DND-41 (cell line): ENCODE measurements around the gene CYP11A1.

Source experiments
- ATAC-seq: fragments of 200-7000 bp; cut with Tn5 transposase; 3 replicates; pipeline ENCODE4 v1.9.1; 2021; ENCODE audit warnings: low read depth; ENCODE audit not compliant: insufficient read depth
- DNase-seq: peaks from one replicate; pipeline ENCODE4 v3.0.0-alpha.2; 2020
- H2AFZ ChIP-seq: 2 replicates; pipeline ENCODE4 v1.6.0; 2012; ENCODE audit warnings: low read depth, low read length
- H3K27ac ChIP-seq: 2 replicates; pipeline ENCODE4 v1.5.1; 2012; ENCODE audit warnings: low read length, inconsistent platforms
- H3K27me3 ChIP-seq: fragments of 200-600 bp; sonication (generic); 2 replicates; pipeline ENCODE4 v1.6.0; 2012; ENCODE audit warnings: low read length, mild to moderate bottlenecking, inconsistent platforms; ENCODE audit not compliant: insufficient read depth, poor library complexity
- H3K36me3 ChIP-seq: 2 replicates; pipeline ENCODE4 v1.5.1; 2012; ENCODE audit warnings: low read length, inconsistent platforms; ENCODE audit not compliant: insufficient read depth
- H3K4me1 ChIP-seq: 2 replicates; pipeline ENCODE4 v1.5.1; 2012; ENCODE audit warnings: mild to moderate bottlenecking, low read length; ENCODE audit not compliant: insufficient read depth
- H3K4me2 ChIP-seq: 2 replicates; pipeline ENCODE4 v1.6.0; 2012; ENCODE audit warnings: mild to moderate bottlenecking, moderate library complexity, low read length, inconsistent platforms; ENCODE audit not compliant: insufficient read depth
- H3K4me3 ChIP-seq, 2 experiments: fragments of 200-600 bp in 1 of 2; shearing (Covaris generic) in 1 of 2; 2 replicates each; pipeline ENCODE4 v1.5.1; 2012 to 2016; ENCODE audit warnings: inconsistent platforms in 2 of 2, low read length in 2 of 2, mild to moderate bottlenecking in 2 of 2, low read depth in 1 of 2, moderate library complexity in 1 of 2
- H3K79me2 ChIP-seq: 2 replicates; pipeline ENCODE4 v1.6.0; 2012; ENCODE audit warnings: low read length, inconsistent platforms; ENCODE audit not compliant: insufficient read depth
- H3K9ac ChIP-seq: 2 replicates; pipeline ENCODE4 v1.6.0; 2012; ENCODE audit warnings: low read depth, mild to moderate bottlenecking, inconsistent platforms, low read length, moderate library complexity
- H3K9me3 ChIP-seq: 2 replicates; pipeline ENCODE4 v1.5.1; 2012; ENCODE audit warnings: low read length, moderate library complexity, mild to moderate bottlenecking, inconsistent platforms; ENCODE audit not compliant: insufficient read depth, severe bottlenecking
- H4K20me1 ChIP-seq: 2 replicates; pipeline ENCODE4 v1.6.0; 2012; ENCODE audit warnings: low read length; ENCODE audit not compliant: insufficient read depth
- EZH2 ChIP-seq: IDR thresholded peaks from 3 replicates; pipeline ENCODE4 v1.6.1; 2012; ENCODE audit warnings: borderline replicate concordance, low read depth, mild to moderate bottlenecking, moderate library complexity, low read length, inconsistent platforms; ENCODE audit not compliant: severe bottlenecking
- TF ChIP-seq, protein P1 (sequence below): IDR thresholded peaks from 2 replicates; pipeline ENCODE4 v1.5.1; 2012; ENCODE audit warnings: borderline replicate concordance, low read length, moderate library complexity, mild to moderate bottlenecking; ENCODE audit not compliant: poor library complexity, severe bottlenecking; ENCODE audit errors: extremely low read depth

The CYP11A1 gene

DNA sequence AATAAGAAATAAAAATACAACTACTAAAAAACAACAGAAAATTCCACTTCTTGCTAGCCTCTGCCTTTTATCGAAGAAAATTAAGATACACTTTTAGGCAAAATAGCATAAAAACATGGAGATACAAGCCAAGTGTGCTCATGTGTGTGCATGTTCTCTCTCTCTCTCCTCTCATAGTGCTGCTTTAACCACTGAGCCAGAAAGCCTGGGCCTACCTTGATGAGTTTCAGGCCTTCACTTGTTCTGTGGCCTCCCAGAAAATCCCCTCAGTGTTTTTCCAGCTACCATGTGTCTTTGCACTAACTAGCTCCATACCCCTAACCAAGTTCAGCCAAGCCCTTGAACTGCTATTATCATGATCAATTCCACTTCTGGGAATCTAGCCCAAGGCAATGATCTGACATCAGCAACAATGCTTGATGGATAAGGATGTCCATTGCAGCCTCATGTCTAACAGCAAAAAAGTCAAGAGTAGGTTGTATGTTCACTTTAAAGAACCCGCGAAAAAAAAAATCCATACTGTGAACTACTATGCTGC is 18.1 kb downstream of the CYP11A1 start:
- TF ChIP-seq, protein P1, sequence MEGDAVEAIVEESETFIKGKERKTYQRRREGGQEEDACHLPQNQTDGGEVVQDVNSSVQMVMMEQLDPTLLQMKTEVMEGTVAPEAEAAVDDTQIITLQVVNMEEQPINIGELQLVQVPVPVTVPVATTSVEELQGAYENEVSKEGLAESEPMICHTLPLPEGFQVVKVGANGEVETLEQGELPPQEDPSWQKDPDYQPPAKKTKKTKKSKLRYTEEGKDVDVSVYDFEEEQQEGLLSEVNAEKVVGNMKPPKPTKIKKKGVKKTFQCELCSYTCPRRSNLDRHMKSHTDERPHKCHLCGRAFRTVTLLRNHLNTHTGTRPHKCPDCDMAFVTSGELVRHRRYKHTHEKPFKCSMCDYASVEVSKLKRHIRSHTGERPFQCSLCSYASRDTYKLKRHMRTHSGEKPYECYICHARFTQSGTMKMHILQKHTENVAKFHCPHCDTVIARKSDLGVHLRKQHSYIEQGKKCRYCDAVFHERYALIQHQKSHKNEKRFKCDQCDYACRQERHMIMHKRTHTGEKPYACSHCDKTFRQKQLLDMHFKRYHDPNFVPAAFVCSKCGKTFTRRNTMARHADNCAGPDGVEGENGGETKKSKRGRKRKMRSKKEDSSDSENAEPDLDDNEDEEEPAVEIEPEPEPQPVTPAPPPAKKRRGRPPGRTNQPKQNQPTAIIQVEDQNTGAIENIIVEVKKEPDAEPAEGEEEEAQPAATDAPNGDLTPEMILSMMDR = no peak
- TF ChIP-seq EZH2 = no peak
- H4K20me1 ChIP-seq = no peaks in the 10 kb centered on the region
- no peaks in the 10 kb centered on the region for H3K4me1 ChIP-seq
- no peaks in the 10 kb centered on the region for H3K9me3 ChIP-seq
- H3K36me3 ChIP-seq = no peaks in the 10 kb centered on the region
- no peak overlapping the region for H3K27ac ChIP-seq
- no peak for ATAC-seq
- H2AFZ ChIP-seq = no peak overlapping the region
- H3K4me2 ChIP-seq = no peak overlapping the region
- no peaks in the 10 kb centered on the region for H3K27me3 ChIP-seq
- H3K9ac ChIP-seq = no peak overlapping the region
- no peak overlapping the region for H3K4me3 ChIP-seq
- H3K79me2 ChIP-seq = no peaks in the 10 kb centered on the region
- DNase-seq = no peak

DNA sequence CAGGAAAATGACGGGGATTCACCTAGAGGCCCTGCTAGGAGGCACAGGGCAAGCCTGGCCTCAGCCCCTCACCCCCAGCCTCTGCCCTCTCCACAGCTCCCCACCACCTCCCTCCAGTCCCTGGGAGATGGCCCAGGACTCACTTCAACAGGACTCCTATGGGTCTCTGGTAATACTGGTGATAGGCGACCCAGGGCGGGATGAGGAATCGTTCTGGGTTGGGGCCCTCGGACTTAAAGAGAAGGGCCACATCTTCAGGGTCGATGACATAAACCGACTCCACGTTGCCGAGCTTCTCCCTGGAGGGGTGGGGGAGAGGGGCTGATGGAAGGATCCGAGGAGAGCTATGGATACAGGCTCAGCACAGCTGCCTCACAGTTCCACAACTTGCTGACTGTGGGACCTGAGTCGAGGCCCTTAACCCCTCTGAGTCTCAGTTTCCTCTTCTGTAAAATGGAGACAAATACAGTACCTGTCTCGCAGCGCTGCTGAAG is 19.6 kb downstream of the CYP11A1 start:
- Histone ChIP-seq H4K20me1 (no peaks in the 10 kb centered on the region), H3K27ac (no peak overlapping the region), H2AFZ (no peak overlapping the region), H3K79me2 (no peaks in the 10 kb centered on the region), H3K9ac (no peak overlapping the region), H3K4me3 (no peak overlapping the region), H3K4me1 (no peaks in the 10 kb centered on the region), H3K4me2 (no peak overlapping the region), H3K9me3 (no peaks in the 10 kb centered on the region), H3K27me3 (no peaks in the 10 kb centered on the region), H3K36me3 (no peaks in the 10 kb centered on the region)
- TF ChIP-seq, protein P1 = no peak
- TF ChIP-seq EZH2 = no peak
- ATAC-seq (no peak), DNase-seq (no peak)

DNA sequence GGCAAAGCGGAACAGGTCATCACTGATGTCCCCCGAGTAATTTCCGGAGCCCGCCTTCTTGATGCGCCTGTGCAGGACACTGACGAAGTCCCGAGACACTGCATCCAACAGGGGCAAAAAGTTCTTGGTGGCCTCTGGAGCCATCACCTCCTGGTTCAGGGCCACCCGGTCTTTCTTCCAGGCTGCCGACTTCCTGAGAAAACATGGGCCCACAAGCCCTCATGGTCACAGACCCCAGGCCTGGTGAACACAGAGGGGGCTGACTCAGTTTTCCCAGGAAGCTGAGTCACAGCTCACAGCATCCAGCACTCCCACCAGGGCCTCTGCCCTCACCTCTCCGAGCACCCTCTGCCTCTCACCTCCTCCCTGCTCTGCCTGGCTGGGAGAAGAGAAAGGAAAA is 22.4 kb downstream of the CYP11A1 start:
- ATAC-seq = no peak
- Histone ChIP-seq H3K27ac (no peak overlapping the region), H3K4me2 (no peak overlapping the region), H2AFZ (no peak overlapping the region), H3K4me3 (no peak overlapping the region), H3K79me2 (no peaks in the 10 kb centered on the region), H3K27me3 (no peaks in the 10 kb centered on the region), H3K9me3 (no peaks in the 10 kb centered on the region), H3K4me1 (no peaks in the 10 kb centered on the region), H3K36me3 (no peaks in the 10 kb centered on the region), H4K20me1 (no peaks in the 10 kb centered on the region), H3K9ac (no peak overlapping the region)
- no peak for DNase-seq
- TF ChIP-seq EZH2 = no peak
- TF ChIP-seq, protein P1 = no peak

DNA sequence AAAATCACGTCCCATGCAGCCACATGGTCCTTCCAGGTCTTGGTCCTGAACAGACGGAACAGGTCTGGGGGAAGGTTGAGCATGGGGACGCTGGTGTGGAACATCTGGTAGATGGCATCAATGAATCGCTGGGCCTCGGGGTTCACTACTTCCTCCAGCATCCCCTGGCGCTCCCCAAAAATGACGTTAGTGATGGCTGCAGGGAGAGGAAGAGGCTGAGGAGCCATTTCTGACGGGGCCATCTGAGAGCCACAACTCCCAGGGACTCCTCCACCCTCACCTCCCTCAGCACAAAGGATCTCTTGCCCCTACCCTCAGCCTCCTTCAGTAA is 23.7 kb downstream of the CYP11A1 start:
- H3K27me3 ChIP-seq = no peaks in the 10 kb centered on the region
- no peak overlapping the region for H3K27ac ChIP-seq
- no peak for TF ChIP-seq EZH2
- TF ChIP-seq, protein P1 = no peak
- DNase-seq (no peak), ATAC-seq (no peak)
- no peak overlapping the region for H3K4me2 ChIP-seq
- no peak overlapping the region for H3K9ac ChIP-seq
- no peaks in the 10 kb centered on the region for H3K4me1 ChIP-seq
- no peaks in the 10 kb centered on the region for H3K9me3 ChIP-seq
- H4K20me1 ChIP-seq = no peaks in the 10 kb centered on the region
- H3K36me3 ChIP-seq = no peaks in the 10 kb centered on the region
- no peak overlapping the region for H3K4me3 ChIP-seq
- H3K79me2 ChIP-seq = no peaks in the 10 kb centered on the region
- no peak overlapping the region for H2AFZ ChIP-seq
